Testis (tissue), 2 donors: ENCODE data around the gene MAN2A2.

Experiments used
- POLR2A ChIP-seq: fragments of 450-650 bp; IDR thresholded peaks from one replicate; pipeline ENCODE4 v1.6.1; 2017; ENCODE audit warnings: antibody characterized with exemption, mild to moderate bottlenecking, moderate library complexity
- TF ChIP-seq, protein P1 (sequence below), 3 experiments: fragments of 450-650 bp in 2 of 3; fragments of 200-600 bp in 1 of 3; sonication (generic) in 1 of 3; IDR thresholded peaks; one replicate each; pipeline ENCODE4 v1.5.1; 2016 to 2019; ENCODE audit warnings: antibody characterized with exemption in 3 of 3, mild to moderate bottlenecking in 2 of 3, moderate library complexity in 1 of 3

DNA sequence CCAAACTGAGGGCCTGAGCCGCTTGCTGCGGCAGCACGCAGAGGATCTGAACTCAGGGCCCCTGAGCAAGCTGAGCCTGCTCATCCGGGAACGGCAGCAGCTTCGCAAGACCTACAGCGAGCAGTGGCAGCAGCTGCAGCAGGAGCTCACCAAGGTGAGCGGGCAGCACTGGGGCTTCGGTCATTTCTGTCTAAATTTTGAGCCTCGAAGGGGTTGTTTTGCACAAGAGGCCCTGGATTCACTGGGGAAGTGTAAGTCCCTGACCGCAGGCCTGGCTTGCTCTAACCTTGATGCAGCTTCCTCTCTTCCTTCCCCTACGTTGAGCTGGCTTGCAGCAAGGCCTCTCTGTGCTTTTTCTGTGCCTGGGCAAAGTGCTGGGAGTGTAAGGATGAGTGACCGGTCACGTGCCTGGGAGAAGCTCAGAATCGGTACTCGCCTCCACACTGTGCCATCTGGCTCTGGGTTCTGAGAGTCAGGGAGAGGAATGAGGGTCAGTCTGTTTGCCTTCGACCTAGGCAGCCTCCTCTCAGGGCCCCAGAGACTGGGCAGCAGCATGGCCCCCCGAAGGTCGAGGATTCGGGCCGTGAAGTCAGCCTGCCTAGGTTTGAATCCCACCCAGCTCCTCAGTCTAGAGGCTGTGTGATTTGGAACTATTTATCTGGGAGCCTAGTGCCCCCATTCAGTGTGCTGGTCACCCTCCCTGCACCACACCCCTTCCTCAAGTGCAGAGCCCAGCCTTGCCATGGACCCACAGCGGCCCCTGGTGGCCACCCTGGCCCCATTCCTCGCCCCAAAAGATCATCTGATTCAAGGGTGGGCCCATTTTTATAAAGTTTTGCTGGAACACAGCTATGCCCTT lies 17.4 kb upstream of the MAN2A2 start:
- no peak for TF ChIP-seq POLR2A
- TF ChIP-seq, protein P1, sequence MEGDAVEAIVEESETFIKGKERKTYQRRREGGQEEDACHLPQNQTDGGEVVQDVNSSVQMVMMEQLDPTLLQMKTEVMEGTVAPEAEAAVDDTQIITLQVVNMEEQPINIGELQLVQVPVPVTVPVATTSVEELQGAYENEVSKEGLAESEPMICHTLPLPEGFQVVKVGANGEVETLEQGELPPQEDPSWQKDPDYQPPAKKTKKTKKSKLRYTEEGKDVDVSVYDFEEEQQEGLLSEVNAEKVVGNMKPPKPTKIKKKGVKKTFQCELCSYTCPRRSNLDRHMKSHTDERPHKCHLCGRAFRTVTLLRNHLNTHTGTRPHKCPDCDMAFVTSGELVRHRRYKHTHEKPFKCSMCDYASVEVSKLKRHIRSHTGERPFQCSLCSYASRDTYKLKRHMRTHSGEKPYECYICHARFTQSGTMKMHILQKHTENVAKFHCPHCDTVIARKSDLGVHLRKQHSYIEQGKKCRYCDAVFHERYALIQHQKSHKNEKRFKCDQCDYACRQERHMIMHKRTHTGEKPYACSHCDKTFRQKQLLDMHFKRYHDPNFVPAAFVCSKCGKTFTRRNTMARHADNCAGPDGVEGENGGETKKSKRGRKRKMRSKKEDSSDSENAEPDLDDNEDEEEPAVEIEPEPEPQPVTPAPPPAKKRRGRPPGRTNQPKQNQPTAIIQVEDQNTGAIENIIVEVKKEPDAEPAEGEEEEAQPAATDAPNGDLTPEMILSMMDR (IDR thresholded peaks at IDR 0.05) = peak; percentile 88 to 93 (median 92)
